Fibroblast of gingiva (primary cell): ENCODE data around the gene SPACA6.

Source experiments
- DNase-seq: peaks from one replicate; pipeline ENCODE4 v3.0.0-alpha.2; 2011; ENCODE audit warnings: low read depth

SPACA6 gene

GRCh38 chr19:51703575-51704515, 10.7 kb downstream of the SPACA6 start:
- peak; percentile 94 for DNase-seq

GRCh38 chr19:51704626-51705025, 11.5 kb downstream of the SPACA6 start:
- no peak for DNase-seq

- DNase-seq: no peak
Observed at GRCh38 chr19:51706296-51706695, 13.2 kb downstream of the SPACA6 start.

- no peak for DNase-seq
Observed at GRCh38 chr19:51706885-51707284, 13.8 kb downstream of the SPACA6 start.

GRCh38 chr19:51708811-51709210, 15.7 kb downstream of the SPACA6 start:
- DNase-seq: no peak

GRCh38 chr19:51709575-51709974, 16.4 kb downstream of the SPACA6 start:
- no peak for DNase-seq

- DNase-seq: no peak
Observed at GRCh38 chr19:51710163-51710562, 17.0 kb downstream of the SPACA6 start.

- no peak for DNase-seq
Observed at GRCh38 chr19:51711702-51712101, 18.6 kb downstream of the SPACA6 start.

- DNase-seq: no peak
Observed at GRCh38 chr19:51712461-51713081, 19.4 kb downstream of the SPACA6 start.

GRCh38 chr19:51713319-51714285, 20.5 kb downstream of the SPACA6 start:
- DNase-seq: no peak

- no peak for DNase-seq
Observed at GRCh38 chr19:51714848-51715247, 21.7 kb downstream of the SPACA6 start.

GRCh38 chr19:51715850-51716249, 22.7 kb downstream of the SPACA6 start:
- no peak for DNase-seq

GRCh38 chr19:51716925-51717324, 23.8 kb downstream of the SPACA6 start:
- DNase-seq: no peak

GRCh38 chr19:51719251-51719988, 26.3 kb downstream of the SPACA6 start:
- no peak for DNase-seq

- no peak for DNase-seq
Observed at GRCh38 chr19:51721905-51722304, 28.8 kb downstream of the SPACA6 start.

GRCh38 chr19:51722492-51722891, 29.4 kb downstream of the SPACA6 start:
- DNase-seq: no peak

- no peak for DNase-seq
Observed at GRCh38 chr19:51724543-51724942, 31.4 kb downstream of the SPACA6 start.

- peak; percentile 83 for DNase-seq
Observed at GRCh38 chr19:51726049-51726448, 32.9 kb downstream of the SPACA6 start.

GRCh38 chr19:51727349-51727880, 34.3 kb downstream of the SPACA6 start:
- peak; percentile 71 for DNase-seq

- DNase-seq: no peak
Observed at GRCh38 chr19:51729781-51730180, 36.7 kb downstream of the SPACA6 start.
